GM19372 (cell line): ENCODE data around the gene DTD1.
A peak's percentile ranks its signal among the peaks of the same experiment; 100 is the strongest.
"Not testable (repeated sequence)": the region's sequence is repeated elsewhere in the genome, so short reads cannot be mapped to it uniquely, and the experiment has no call there.

Experiments
- ATAC-seq: cut with Tn5 transposase; IDR thresholded peaks from one replicate; pipeline ENCODE4 v1.9.1; 2021; ENCODE audit warnings: mild to moderate bottlenecking, low read depth, moderate library complexity; ENCODE audit not compliant: unreplicated experiment

The DTD1 gene

DNA sequence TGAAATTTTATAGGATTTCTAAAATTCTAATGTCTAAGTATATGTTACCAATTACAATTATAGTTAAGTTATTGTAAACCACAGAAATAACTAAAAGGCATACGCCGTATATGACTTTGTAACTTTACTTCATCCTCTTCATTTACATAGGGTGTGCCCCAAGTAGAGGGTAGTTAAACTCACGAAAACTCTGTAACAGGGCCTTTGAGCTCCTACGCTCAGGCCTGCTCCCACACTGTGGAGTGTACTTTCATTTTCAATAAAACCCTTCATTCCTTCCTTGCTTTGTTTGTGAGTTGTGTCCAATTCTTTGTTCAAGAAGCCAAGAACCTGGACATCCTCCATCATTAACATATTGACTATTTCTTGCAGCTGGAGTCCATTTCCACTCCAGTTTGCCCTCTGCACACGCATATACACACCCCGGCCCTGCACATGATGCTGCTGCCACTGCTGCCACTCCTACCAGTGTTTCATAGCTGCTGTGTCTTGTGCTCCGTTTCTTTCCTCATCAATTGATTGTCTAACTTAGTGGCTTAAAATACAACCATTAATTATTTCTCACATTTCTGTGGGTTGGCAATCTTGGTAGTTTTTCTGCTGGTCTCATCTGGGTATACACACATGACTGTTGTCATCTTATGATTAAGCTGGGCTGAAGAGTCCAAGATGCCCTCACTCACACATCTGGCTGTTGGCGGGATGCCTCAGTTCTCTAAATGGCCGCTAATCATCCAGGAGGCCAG, 192.7 kb downstream of the DTD1 start:
- no peak for ATAC-seq

DNA sequence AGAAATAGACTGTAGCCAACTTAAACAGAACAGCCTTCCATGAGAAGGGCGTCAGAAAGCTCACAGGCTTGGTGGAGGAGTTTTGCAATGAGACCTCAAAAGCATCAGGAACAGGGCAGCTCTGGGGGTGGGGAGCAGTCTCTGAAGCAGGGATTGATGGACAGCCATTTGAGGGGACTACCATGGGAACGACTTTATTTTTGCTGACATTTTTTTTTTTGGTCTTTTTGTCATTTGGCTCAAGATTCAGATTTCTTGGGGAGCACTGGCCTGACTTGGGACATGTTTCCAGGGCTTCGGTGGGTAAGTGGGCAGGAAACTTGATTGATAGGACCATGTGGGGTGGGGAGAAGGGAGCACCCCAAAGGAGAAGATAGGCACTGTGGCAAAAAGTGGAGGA, 193.7 kb downstream of the DTD1 start:
- ATAC-seq: no peak

- ATAC-seq: no peak
Measured at GRCh38 chr20:18783385-18783959, 195.6 kb downstream of the DTD1 start.

DNA sequence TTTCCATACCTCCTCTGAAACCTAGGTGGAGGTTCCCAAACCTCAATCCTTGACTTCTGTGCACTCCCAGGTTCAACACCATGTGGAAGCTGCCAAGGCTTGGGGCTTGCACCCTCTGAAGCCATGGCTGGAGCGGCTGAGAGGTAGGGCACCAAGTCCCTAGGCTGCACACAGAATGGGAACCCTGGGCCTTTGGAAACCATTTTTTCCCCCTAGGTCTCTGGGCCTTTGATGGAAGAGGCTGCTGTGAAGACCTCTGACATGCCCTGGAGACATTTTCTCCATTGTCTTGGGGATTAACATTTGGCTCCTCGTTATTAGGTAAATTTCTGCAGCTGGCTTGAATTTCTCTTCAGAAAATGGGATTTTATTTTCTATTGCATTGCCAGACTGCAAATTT, 199.2 kb downstream of the DTD1 start:
- ATAC-seq: not testable (repeated sequence)

DNA sequence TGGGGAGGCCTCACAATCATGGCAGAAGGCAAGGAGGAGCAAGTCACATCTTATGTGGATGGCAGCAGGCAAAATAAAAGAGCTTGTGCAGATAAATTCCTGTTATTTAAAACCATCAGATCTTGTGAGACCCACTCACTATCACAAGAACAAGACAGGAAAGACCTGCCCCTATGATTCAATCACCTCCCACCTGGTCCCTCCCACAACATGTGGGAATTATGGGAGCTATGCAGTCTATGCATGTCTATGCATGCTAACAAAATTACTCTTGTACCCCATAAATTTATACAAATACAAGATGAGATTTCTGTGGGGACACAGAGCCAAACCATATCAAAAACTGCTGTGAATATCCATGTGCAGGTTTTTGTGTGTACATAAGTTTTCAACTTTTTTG, 200.2 kb downstream of the DTD1 start:
- ATAC-seq: no peak

DNA sequence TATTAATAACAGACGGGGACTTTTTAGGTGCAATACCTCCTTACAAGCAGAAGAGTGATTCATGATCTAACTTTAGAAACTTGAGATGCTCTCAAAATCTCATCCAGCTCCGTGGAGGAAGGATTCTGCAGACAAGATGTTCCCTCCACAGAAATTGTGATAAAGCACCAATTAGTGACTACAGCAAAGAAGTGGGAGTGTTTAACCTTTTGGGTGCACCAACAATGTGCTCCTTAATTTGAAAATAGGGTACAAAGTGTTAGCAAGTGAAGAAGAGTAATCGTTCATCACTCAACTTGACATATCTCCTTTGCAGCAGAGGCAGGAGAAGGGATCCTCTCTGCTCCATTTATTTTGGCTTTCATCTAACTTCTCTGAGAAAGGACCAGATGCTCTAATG, 202.9 kb downstream of the DTD1 start:
- no peak for ATAC-seq

DNA sequence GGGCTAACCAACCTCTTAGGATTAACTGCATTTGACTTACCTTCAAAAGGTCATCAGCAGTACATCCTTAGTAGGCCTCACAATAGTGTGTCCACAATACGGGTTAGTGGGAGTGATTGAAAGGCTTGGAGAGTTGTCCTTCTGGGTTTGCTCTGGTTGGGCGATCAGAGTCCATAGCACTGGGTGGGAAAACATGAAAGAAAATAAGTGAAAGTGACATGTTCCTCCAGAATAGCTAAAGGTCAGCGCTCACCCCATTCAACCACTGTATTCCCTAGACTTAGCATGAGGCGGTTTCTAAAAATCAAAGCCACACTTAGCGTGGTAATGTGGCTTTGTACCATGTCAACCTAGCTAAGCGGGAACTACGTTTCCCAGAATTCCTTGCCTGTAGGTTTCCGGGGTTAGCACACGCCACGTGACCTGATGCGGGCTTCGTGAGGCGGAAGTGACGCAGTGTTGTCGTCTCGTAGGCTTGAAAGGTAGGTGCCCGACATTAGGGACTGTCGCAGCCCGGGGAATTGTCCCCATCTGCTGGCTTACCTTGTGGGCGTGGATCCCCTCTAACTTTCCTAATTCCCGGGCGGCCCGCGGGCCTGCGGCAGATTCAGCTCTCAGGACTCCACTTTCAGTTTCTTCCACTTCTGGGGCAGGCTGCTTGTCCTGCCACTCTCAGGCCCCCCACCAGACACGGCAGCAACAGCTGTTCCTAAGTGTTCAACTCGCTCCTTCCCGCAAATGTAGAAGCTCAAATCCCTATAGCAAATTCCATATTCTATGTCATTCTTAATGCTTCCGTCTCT, 206.0 kb downstream of the DTD1 start:
- peak; percentile 97 for ATAC-seq

DNA sequence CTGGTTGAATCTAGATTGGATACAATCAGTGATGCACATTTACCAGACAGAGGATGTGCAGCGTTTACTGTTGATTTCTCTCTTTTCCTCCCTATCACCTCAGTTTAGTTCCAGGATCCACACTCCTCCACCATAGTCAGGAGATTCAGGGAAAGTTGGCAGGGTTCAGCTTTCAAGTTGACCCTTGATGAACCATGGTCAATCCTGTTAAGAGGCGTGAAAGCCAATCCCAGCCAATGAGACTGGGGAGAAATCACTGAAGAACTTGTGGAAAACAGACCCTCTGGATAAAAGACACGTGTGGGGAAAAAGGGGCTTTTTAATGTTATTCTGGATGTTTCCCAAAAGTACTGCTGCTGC, 206.6 kb downstream of the DTD1 start:
- no peak for ATAC-seq

DNA sequence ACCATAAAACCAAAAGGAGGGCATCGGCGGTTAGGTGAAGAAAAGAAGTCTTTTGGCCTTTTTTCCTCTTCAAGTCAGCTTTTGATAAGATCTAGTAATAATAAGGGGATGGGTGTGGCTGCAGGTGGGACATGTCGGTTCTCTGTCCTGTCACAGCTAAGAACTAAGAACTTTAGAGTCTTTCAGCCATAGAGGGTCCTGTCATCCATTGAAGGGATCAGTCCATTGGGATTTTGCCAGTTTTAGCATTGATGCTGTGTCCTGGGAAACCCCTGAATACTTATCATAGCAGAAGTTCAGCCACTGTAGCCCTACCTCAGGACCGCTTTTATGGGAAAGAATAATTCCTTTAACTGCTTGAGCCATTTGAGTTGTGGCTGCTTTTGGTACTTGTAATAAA, 207.5 kb downstream of the DTD1 start:
- ATAC-seq: no peak

DNA sequence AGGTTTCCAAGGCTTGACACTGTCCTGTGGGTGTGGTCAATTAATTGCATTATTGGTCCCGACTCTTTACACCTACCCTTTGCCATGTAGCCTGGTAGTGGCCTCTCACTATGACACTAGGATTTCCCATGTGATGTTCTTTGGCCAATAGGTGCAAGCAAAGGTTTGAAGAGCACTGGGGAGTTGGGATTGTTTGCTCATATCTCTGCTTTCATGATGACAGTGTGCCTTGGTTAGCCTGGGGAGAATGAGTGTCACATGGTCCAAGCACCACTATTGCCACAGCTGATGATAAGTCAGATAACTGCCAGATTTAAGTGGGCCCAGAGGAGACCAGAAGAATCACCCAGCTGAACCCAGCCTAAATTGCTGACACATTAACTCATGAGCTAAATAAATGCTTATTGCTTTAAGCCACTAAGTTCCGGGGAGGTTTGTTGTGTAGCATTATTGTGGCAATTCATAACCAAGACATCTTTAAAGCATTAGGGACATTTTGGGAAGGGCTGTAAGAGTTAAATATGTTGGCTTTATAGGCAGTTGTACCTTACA, 208.5 kb downstream of the DTD1 start:
- no peak for ATAC-seq

- ATAC-seq: no peak
Measured at GRCh38 chr20:18801516-18801915, 213.7 kb downstream of the DTD1 start.

- no peak for ATAC-seq
Measured at GRCh38 chr20:18802012-18802634, 214.3 kb downstream of the DTD1 start.

- ATAC-seq: no peak
Measured at GRCh38 chr20:18805881-18806280, 218.0 kb downstream of the DTD1 start.

- no peak for ATAC-seq
Measured at GRCh38 chr20:18808712-18809111, 220.9 kb downstream of the DTD1 start.

DNA sequence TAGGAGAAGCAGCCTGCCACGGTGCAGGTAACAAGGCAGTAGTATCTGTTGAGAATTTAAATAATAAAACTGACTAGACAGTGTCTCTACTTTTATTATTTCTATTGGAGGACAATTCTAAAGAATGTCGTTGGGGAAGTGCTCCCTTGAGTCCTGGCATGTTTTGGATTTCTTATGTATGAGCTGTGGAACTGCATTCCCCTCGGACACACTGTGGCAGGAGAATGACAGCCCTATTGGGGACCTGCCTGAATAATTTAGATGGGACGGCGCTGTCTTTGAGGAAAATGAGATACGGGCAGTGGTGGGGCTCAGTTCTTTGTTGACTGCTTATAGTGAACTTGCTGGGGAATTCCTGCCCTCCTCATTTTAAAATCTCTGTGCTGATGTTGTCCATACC, 223.3 kb downstream of the DTD1 start:
- no peak for ATAC-seq

- no peak for ATAC-seq
Measured at GRCh38 chr20:18811904-18812303, 224.1 kb downstream of the DTD1 start.

- no peak for ATAC-seq
Measured at GRCh38 chr20:18813483-18813882, 225.6 kb downstream of the DTD1 start, which contains the start of gene SCP2D1. SCP2D1 (plus strand) TSS chr20:18813783; CDS start chr20:18813816, 33 bp downstream.

GRCh38 chr20:18815194-18815942, 227.5 kb downstream of the DTD1 start:
- ATAC-seq: peak; percentile 59
